Activated CD4-positive, alpha-beta memory T cell treated with anti-CD3 and anti-CD28 coated beads, Interleukin-2, amount 10 ng/mL, durations not matched to agents 7 days and 5 days (primary cell): ENCODE data around the gene MBTD1. TPM values are rescaled to one million over a fixed set of nuclear protein-coding genes. Genes with fewer than 3 reads are reported as not detected.

ENCODE experiments used
- CTCF ChIA-PET: fragments of 350-600 bp; sonication (Branson Sonifier 250); formaldehyde crosslinking; loops from one replicate; lab custom pipeline; 2021; ENCODE audit warnings: antibody characterized with exemption, inconsistent platforms; lab: Charles Lee
- POLR2A ChIA-PET: fragments of 350-600 bp; sonication (Branson Sonifier 250); formaldehyde crosslinking; loops from one replicate; lab custom pipeline; 2021; ENCODE audit warnings: antibody characterized with exemption; lab: Charles Lee
- DNase-seq: peaks from one replicate; pipeline ENCODE4 v3.0.0-alpha.2; 2020
- H3K27ac Mint-ChIP-seq: one replicate; pipeline ENCODE4 v1.8.0; 2021; ENCODE audit warnings: mild to moderate bottlenecking, mixed read lengths
- H3K27me3 Mint-ChIP-seq: one replicate; pipeline ENCODE4 v1.8.0; 2021; ENCODE audit warnings: mixed read lengths
- H3K36me3 Mint-ChIP-seq: one replicate; pipeline ENCODE4 v1.8.0; 2021; ENCODE audit warnings: low read depth, mixed read lengths
- H3K4me1 Mint-ChIP-seq: one replicate; pipeline ENCODE4 v1.8.0; 2021; ENCODE audit warnings: mixed read lengths
- H3K4me3 Mint-ChIP-seq: one replicate; pipeline ENCODE4 v1.8.0; 2021; ENCODE audit warnings: mild to moderate bottlenecking, mixed read lengths
- H3K9me3 Mint-ChIP-seq: one replicate; pipeline ENCODE4 v1.8.0; 2021; ENCODE audit warnings: mixed read lengths
- total RNA-seq, 2 experiments: library from RNA; stranded (reverse); gene quantifications; one replicate each; pipeline ENCODE4 v1.2.3, GENCODE V29; 2021

Gene MBTD1
- total RNA-seq, 2 experiments from 2014 or later: 12.2 to 13.0 TPM

DNA sequence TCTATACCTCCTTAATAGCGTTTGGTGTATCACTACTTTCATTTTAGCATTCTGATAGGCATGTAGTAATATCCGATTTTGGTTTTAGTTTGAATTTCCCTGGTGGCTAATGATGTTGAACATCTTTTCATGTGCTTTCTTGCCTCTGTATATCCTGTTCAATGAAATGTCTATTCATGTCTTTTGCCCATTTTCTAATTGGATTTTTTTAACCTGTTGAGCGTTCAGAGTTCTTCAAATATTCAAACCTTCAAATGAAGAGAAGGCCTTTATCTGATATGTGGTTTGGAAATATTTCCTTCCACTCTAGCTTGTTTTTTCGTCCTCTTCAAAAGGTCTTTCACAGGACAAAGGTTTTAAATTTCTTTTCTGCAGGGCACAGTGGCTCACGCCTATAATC, 108.9 kb downstream of the MBTD1 start:
- H3K9me3 Mint-ChIP-seq: no peaks in the 10 kb centered on the region
- H3K4me3 Mint-ChIP-seq: no peak overlapping the region
- H3K27ac Mint-ChIP-seq: no peak overlapping the region
- CTCF ChIA-PET: no interaction called here
- POLR2A ChIA-PET: interaction anchor here (0.6 kb wide), 1 partner anchor 39 kb away, joined by 3 read pairs; no protein-coding TSS in a partner anchor
- DNase-seq: no peak
- H3K27me3 Mint-ChIP-seq: no peaks in the 10 kb centered on the region
- peaks cover 9% of the 10 kb centered on the region for H3K4me1 Mint-ChIP-seq
- H3K36me3 Mint-ChIP-seq: peaks cover 4% of the 10 kb centered on the region

DNA sequence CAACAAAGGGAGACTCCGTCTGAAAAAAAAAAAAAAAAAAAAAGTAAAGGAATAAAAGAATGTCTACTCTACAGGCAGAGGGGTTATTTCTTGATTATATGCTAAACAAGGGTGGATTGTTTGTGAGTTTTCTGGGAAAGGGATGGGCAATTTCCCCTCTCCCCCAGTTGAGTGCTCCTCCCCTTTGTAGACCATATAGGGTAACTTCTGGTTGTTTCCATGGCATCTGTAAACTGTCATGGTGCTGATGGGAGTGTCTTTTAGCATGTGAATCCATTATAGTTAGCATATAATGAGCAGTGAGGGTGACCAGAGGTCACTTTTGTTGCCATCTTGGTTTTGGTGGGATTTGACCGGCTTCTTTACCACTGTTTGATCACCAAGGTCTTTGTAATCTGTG, 110.7 kb downstream of the MBTD1 start:
- POLR2A ChIA-PET: no interaction called here
- H3K4me3 Mint-ChIP-seq: no peak overlapping the region
- no peak overlapping the region for H3K27ac Mint-ChIP-seq
- H3K4me1 Mint-ChIP-seq: peaks cover 9% of the 10 kb centered on the region
- CTCF ChIA-PET: no interaction called here
- no peaks in the 10 kb centered on the region for H3K27me3 Mint-ChIP-seq
- H3K9me3 Mint-ChIP-seq: no peaks in the 10 kb centered on the region
- DNase-seq: no peak
- H3K36me3 Mint-ChIP-seq: no peaks in the 10 kb centered on the region

DNA sequence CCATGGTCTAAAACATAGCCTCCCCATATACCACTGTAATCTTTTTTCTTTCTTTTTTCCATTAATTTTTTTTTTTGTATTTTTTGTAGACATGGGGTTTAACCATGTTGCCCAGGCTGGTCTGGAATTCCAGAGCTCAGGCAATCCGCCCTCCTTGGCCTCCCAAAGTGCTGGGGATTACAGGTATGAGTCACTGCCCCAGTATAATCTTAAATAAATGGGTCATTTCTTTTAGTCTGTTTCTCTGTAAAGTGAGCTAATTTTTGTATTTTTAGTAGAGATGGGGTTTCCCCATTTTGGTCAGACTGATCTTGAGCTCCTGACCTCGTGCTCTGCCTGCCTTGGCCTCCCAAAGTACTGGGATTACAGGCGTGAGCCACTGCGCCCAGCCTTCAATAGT, 112.2 kb downstream of the MBTD1 start:
- Mint-ChIP-seq H3K4me3 (no peak overlapping the region), H3K4me1 (peaks cover 9% of the 10 kb centered on the region)

DNA sequence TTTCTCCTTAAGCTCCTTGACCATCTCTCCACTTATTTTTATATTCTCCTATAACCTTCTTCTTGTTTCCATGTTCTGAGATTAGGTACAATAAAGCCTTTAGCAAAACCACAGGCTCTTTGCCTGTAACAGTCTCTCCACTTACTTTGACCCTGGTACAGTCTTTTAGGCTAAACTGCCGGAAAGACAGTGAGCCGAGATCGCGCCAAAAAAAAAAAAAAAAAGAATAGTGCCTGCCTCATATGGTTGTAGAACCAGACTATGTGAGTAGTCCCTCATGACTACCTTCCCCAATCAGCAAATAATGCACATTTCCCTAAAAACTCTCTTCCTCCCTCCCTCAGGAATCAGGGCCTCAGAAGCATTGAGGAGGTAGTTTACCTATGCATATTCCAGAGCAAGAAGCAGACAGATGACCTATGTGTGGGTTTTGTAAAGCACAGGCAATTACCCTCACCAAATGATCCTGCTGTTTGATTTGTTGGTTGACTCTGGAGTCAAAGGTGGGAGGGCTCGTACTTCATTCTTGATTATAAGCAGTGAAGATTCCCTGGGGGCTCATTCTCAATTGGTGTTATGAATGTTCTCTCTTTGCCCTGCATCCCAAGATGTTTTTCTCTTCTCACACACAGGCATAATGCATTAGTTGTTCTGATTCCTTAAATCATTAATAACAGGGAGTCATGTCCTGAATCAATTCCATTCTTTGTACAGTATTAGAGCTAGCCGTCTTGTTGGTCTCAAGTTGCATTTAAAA, 115.4 kb downstream of the MBTD1 start:
- DNase-seq: no peak
- H3K36me3 Mint-ChIP-seq: no peaks in the 10 kb centered on the region
- no peak overlapping the region for H3K4me3 Mint-ChIP-seq
- CTCF ChIA-PET: no interaction called here
- H3K9me3 Mint-ChIP-seq: no peaks in the 10 kb centered on the region
- H3K27ac Mint-ChIP-seq: no peak overlapping the region
- H3K4me1 Mint-ChIP-seq: peaks cover 7% of the 10 kb centered on the region
- POLR2A ChIA-PET: no interaction called here
- H3K27me3 Mint-ChIP-seq: no peaks in the 10 kb centered on the region

More for the DNA sequence above, 112.2 kb downstream of the MBTD1 start:
- H3K27me3 Mint-ChIP-seq: no peaks in the 10 kb centered on the region
- H3K27ac Mint-ChIP-seq: no peak overlapping the region
- no peak for DNase-seq
- H3K36me3 Mint-ChIP-seq: no peaks in the 10 kb centered on the region
- CTCF ChIA-PET: interaction anchor here (0.6 to 1.5 kb wide), 2 partner anchors 147 to 365 kb away, joined by 3 to 4 read pairs; no protein-coding TSS in a partner anchor
- no peaks in the 10 kb centered on the region for H3K9me3 Mint-ChIP-seq
- POLR2A ChIA-PET: interaction anchor here (1.1 kb wide), 1 partner anchor 27 kb away, joined by 3 read pairs; no protein-coding TSS in a partner anchor

DNA sequence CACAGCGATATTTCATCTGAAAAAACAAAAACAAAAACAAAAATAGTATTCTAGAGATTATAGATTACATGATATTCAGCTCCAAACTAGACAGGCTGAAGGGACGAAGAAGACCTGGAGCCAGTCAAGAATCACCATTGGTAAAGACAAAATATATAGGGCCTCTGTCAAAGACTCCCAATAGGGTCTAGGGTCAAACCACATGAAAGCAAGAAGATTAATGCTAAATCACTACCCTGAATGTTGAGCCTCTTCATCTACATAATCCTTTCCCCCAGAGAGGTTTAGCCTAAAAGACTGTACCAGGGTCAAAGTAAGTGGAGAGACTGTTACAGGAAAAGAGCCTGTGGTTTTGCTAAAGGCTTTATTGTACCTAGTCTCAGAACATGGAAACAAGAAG, 117.3 kb downstream of the MBTD1 start:
- H3K36me3 Mint-ChIP-seq: no peaks in the 10 kb centered on the region
- POLR2A ChIA-PET: interaction anchor here (1.5 kb wide), 1 partner anchor 11 kb away, joined by 5 read pairs; the partner anchor contains the start of gene NME1
- no peak overlapping the region for H3K27ac Mint-ChIP-seq
- DNase-seq: no peak
- H3K4me1 Mint-ChIP-seq: peaks cover 4% of the 10 kb centered on the region
- CTCF ChIA-PET: no interaction called here
- no peaks in the 10 kb centered on the region for H3K9me3 Mint-ChIP-seq
- no peak overlapping the region for H3K4me3 Mint-ChIP-seq
- H3K27me3 Mint-ChIP-seq: no peaks in the 10 kb centered on the region

DNA sequence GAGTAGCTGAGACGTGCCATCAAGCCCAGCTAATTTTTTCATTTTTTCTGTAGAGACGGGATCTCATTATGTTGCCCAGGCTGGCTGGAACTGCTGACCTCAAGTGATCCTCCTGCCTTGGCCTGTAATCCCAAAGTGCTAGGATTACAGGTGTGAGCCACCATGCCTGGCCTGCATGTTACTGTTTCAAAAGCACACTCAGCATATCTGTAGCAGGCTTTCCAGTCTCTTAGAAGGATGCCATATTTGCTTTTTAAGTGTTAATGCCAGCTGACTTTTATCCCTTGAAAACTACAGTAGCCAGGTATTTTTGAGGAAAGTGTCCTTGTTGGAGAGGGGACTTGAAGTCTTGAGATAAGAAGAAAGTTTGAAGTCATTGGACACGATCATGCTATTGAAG, 123.9 kb downstream of the MBTD1 start:
- Mint-ChIP-seq H3K36me3 (no peaks in the 10 kb centered on the region), H3K4me1 (peaks cover 11% of the 10 kb centered on the region), H3K9me3 (peaks cover 2% of the 10 kb centered on the region), H3K27ac (no peak overlapping the region), H3K4me3 (no peak overlapping the region), H3K27me3 (no peaks in the 10 kb centered on the region)
- DNase-seq: no peak
- ChIA-PET POLR2A (no interaction called here), CTCF (interaction anchor here (1.5 kb wide), 1 partner anchor 17 kb away, joined by 4 read pairs; the partner anchor contains the start of gene NME1)

DNA sequence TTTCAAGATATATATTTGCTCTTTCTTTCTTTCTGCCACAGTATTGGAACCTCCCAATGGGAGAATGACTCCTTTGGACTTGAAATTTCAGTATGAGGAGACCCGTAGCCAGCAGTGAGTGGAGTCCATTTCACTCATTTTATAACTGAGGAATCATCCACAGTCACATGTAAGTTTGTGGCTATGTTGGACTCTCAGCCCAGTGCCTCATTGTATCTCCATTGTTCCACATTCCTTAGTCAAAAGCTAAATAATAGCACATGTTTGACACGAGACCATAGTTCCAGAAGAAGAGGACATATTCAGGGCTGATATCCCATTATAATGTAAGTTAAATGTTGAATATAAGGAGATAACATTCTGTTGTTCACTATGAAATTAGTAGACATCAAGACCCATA, 126.5 kb downstream of the MBTD1 start:
- Mint-ChIP-seq H3K27ac (no peak overlapping the region), H3K9me3 (peaks cover 2% of the 10 kb centered on the region), H3K27me3 (no peaks in the 10 kb centered on the region), H3K36me3 (no peaks in the 10 kb centered on the region), H3K4me1 (peaks cover 11% of the 10 kb centered on the region), H3K4me3 (no peak overlapping the region)
- ChIA-PET POLR2A (interaction anchor here (1.5 to 2.1 kb wide), 2 partner anchors 12 to 13 kb away, joined by 5 to 7 read pairs; no protein-coding TSS in a partner anchor), CTCF (interaction anchor here (0.9 kb wide), 1 partner anchor 102 kb away, joined by 3 read pairs; no protein-coding TSS in a partner anchor)
- DNase-seq: no peak

DNA sequence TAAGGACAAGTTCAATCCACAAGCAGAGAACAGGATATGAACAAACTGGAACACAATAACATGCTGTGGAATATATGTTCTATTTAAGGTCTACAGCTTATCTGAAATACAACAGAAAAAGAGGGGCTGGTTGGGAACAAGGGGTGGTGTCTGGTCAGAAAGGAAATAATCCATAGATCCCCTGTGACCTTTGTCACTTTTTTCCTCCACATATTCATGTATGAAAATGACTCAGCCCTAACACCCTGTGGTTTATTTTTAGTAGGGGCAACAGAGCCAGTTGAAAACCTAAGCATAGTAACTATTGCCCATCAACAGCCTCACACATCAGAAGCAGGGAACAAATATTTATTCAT, 126.9 kb downstream of the MBTD1 start:
- H3K36me3 Mint-ChIP-seq: no peaks in the 10 kb centered on the region
- H3K4me1 Mint-ChIP-seq: peaks cover 11% of the 10 kb centered on the region

DNA sequence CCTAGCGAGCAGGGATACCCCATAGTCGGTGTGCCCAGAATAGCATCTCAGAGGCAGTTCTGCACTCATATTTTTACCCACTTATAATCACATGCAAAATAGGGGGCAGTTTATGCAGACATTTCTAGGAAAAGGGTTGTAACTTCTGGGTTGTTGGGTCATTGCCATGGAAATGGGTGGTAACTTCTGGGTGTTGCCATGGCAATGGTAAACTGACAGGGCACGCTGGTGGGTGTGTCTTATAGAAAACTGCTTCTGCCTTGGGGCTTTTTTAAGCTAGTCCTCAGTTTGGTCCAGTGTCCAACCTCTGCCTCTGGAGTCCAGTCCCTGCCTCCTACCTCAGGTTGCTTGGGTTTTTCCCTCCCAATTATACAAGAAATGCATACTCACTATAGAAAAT, 131.8 kb downstream of the MBTD1 start:
- H3K9me3 Mint-ChIP-seq: no peaks in the 10 kb centered on the region
- CTCF ChIA-PET: no interaction called here
- H3K27ac Mint-ChIP-seq: no peak overlapping the region
- DNase-seq: no peak
- POLR2A ChIA-PET: no interaction called here
- H3K27me3 Mint-ChIP-seq: no peaks in the 10 kb centered on the region
- peaks cover 7% of the 10 kb centered on the region for H3K4me1 Mint-ChIP-seq
- H3K4me3 Mint-ChIP-seq: no peak overlapping the region
- H3K36me3 Mint-ChIP-seq: no peaks in the 10 kb centered on the region

More for the DNA sequence above, 126.9 kb downstream of the MBTD1 start:
- no peak for DNase-seq
- ChIA-PET POLR2A (interaction anchor here (1.5 to 2.1 kb wide), 2 partner anchors 11 to 13 kb away, joined by 5 to 7 read pairs; no protein-coding TSS in a partner anchor), CTCF (interaction anchor here (1.7 kb wide), 1 partner anchor 133 kb away, joined by 5 read pairs; no protein-coding TSS in a partner anchor)
- Mint-ChIP-seq H3K27ac (no peak overlapping the region), H3K9me3 (peaks cover 2% of the 10 kb centered on the region), H3K4me3 (no peak overlapping the region), H3K27me3 (no peaks in the 10 kb centered on the region)

Other genes with a start within 250 kb of the MBTD1 start
- 10 to 100 TPM; 50.9 to 53.0 TPM for gene SPAG9, start 139.2 kb downstream of the MBTD1 start, total RNA-seq
- 10 to 100 TPM; 87.9 to 90.8 TPM for gene NME1, start 106.5 kb downstream of the MBTD1 start, total RNA-seq
- 100 to 1,000 TPM; 364 to 374 TPM for gene NME2, start 93.6 kb downstream of the MBTD1 start, total RNA-seq
- gene UTP18, start 497 bp upstream of the MBTD1 start, total RNA-seq: 10 to 100 TPM; 44.4 to 45.2 TPM